HG02938 (cell line): Measurements from ENCODE around the gene LGALS14.
"Not testable (repeated sequence)": the region's sequence is repeated elsewhere in the genome, so short reads cannot be mapped to it uniquely, and the experiment has no call there.

Experiments
- ATAC-seq: cut with Tn5 transposase; IDR thresholded peaks from one replicate; pipeline ENCODE4 v1.9.1; 2021; ENCODE audit warnings: mild to moderate bottlenecking, moderate library complexity; ENCODE audit not compliant: unreplicated experiment

The LGALS14 gene, protein sequence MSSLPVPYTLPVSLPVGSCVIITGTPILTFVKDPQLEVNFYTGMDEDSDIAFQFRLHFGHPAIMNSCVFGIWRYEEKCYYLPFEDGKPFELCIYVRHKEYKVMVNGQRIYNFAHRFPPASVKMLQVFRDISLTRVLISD

DNA sequence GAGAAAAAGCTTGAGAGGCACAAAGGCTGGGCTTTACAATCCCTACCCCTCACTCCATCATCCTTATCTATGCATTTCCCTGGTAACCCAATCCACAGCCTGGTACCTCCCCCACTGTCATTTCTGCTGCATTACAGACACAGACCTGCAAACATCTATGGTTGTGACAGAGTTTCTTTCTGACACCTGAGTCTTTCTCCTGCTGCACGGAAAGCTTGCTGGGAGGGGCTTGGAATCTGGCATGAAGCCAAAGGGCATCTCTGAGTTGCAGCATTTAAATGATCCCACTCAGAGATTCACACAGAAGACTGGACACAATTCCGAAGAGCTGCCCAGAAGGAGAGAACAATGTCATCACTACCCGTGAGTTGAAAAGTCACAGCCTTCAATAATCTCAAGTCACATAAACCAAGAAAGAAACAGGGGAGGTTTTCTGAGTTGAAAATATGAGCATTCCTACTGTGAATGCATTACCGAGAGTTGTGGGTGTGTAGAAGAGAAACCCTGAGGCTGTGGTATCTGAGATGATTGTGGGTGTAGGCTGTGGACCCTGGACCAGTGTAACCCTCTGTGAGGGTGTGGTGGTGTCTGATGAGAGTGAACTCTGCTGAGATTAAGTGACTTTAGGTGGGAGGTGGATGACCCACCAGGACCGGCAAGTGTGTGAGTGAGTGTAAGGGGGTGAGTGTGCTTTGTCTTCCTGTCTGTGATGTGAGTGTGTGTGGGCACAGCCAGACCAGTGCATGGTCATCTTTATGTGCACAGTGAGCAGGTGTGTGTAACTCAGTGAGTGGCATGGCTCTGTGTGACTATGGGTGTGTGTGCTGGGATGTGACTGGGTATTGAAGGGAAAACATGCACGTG is at the start of gene LGALS14:
LGALS14 (plus strand) TSS at position 301 of the 864 bp plus-strand sequence; CDS start at position 349, 48 bp downstream.
- no peak for ATAC-seq

DNA sequence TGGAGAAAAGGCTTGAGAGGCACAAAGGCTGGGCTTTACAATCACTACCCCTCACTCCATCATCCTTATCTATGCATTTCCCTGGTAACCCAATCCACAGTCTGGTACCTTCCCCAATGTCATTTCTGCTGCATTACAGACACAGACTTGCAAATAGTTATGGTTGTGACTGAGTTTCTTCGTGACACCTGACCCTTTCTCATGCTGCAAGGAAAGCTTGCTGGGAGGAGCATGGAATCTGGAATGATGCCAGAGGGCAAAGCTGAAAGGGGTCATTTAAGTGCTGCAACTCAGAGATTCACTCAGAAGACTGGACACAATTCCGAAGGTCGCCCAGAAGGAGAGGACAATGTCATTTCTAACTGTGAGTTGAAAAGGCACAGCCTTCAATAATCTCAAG is 48.7 kb upstream of the LGALS14 start, which contains the start of gene LGALS16:
LGALS16 (plus strand) TSS at position 301 of the 400 bp plus-strand sequence; CDS start at position 350, 49 bp downstream.
- no peak for ATAC-seq

DNA sequence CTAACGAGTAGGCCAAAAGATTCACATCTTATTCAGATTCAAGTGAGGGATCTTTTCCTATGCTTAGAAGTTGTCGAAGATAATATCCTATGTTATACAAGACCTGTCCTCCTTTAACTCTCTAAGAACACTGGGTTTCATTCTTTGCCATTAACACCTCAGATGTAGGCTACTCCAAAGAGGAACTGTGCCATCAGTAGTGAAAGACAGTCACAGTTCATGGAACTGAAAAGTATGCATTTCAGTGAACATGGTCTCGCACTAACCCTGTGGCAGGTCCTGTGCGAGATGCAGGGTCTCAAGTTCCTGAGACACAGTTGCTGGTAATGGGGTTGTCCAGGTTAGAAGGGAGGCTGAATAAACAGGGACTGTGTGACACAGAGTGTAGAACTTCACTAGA is 44.5 kb upstream of the LGALS14 start:
- no peak for ATAC-seq

DNA sequence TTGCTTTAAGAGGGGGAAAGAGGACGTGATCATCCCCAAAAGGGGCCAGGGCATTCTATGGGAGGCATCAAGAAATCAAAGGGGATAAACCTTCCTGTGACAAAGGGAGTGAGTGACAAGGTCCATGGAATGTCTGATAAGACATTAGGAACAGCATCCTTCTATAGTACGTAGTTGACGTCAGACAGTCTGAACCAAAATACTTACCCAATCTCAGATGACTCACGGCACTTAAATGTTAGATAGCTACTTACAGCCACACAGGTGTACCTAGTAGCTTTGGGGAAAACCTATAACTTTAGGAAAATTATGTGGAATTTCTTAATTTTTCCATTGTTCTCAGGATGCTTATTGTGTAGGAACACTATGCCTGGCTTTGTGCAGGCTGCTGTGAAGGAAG is 43.6 kb upstream of the LGALS14 start:
- ATAC-seq = no peak

DNA sequence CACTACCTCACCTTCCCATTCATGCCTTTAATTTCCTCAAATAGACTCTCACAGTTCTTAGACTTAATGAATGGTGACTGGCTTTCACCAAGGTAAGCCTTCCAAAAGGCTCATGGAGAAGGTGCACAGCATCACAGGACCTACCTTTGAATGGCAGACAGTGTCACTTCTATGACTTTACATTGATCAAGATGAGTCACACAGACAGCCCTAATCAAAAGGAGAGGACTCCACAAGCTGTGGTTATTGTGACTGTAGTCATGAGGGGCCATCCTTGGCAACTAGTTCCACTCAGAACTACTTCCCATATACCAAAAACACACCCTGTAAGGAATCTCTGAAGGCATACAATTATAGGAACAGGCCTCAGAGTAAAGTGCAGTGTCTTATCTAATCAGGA is 42.7 kb upstream of the LGALS14 start:
- no peak for ATAC-seq

DNA sequence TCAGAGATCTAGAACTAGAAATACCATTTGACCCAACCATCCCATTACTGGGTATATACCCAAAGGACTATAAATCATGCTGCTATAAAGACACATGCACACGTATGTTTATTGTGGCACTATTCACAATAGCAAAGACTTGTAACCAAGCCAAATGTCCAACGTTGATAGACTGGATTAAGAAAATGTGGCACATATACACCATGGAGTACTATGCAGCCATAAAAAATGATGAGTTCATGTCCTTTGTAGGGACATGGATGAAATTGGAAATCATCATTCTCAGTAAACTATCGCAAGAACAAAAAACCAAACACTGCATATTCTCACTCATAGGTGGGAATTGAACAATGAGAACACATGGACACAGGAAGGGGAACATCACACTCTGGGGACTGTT is 34.4 kb upstream of the LGALS14 start:
- not testable (repeated sequence) for ATAC-seq

DNA sequence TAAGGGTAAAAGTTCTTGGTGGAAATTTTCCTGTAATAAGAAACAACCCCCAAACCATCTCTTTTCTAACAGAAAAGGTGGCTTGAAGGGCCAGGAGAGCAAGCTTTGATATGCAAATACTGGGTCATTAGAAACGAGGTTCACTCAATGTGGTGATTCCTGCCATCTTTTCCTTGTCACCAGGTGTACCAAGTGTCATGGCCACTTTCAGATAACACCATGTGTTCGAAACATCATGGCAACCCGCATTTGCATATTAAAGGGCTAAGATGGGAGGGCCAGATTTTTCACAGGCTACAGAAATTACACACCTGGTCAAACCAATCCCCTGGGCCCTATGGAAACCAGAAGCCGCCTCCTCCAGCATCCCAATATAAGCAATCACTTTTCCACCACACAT is 33.3 kb upstream of the LGALS14 start:
- no peak for ATAC-seq

DNA sequence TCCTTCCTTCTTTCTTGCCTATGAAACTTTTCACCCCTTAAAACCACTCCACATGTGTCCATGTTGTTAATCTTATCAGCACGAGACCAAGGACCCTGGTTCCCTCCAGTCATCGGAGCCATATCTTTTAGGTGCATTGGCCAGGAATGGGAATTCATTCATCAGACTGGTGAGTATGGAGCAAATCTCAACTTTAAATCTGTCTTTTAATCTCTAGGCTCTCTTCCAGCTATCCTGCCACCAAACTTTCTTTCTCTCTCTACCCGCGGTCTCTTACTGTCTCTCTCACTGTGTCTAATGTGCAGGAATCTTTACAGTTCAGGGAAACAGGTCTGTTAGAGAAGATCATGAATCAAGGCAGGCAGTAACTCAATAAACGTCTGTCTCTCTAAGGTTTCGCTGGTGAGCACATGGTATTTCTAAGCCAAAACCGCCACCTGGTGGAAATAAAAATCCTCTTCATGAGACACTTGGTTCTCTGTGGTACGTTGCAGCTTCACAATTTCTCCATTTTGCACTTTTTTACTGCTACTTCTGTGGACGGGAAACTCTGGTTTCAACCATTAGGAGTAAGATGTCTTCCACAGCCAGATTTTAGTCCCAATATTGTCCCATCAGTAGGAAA is 32.4 kb upstream of the LGALS14 start:
- ATAC-seq = no peak

DNA sequence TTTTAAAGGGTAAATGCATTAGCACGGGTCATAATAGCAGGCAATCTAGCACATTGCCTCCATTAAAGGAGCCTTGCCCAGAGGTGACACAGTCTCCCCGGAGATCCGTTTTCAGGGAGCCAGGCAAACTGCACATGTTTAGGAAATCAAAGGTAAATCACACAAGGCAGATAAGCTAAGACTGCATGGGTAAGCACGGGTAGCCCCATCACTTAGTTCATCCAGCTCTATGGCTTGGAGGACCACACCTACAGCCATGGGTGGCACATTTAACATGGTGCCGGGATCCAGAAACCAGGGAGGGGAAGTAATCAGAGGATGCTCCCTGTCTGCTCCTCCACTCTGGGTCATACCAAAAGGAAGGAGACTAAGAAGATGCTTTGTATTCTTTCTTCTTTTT is 31.8 kb upstream of the LGALS14 start:
- no peak for ATAC-seq

DNA sequence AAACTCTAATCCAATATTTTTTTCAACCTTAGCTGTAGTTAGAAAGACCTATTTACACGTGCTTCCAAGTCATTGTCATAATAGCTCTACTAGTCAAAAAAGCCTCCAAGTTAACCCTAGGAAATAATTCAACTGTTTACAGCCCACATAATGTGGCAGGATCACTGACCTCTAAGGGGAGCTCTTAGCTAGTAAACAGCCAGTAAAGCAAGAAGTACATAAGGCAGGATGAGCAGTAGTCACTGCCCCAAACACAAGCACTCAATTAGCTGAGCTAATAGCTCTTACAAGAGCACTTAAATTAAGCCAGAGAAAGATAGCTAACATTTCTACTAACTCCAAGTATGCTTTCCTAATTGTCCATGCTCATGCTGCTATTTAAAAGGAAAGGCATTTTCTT is 30.4 kb upstream of the LGALS14 start:
- ATAC-seq = not testable (repeated sequence)

DNA sequence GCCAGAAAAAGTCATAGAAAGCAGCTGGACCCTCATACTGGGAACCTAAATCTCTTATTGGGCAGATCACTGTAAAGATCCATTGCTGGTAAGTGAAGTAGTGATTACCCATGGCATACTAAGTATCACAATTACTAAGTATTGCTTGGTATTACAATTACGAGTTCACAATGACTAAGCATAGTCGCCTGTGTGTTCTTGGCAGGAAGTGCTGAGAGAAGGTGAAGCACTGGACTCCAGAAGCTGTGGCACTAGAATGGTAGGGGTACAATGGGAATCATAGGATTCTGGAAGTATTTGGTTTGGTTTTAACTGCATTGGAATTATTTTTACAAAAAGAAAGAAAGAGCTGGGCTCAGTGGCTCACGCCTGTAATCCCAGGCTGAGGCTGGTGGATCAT is 28.3 kb upstream of the LGALS14 start:
- ATAC-seq = no peak

DNA sequence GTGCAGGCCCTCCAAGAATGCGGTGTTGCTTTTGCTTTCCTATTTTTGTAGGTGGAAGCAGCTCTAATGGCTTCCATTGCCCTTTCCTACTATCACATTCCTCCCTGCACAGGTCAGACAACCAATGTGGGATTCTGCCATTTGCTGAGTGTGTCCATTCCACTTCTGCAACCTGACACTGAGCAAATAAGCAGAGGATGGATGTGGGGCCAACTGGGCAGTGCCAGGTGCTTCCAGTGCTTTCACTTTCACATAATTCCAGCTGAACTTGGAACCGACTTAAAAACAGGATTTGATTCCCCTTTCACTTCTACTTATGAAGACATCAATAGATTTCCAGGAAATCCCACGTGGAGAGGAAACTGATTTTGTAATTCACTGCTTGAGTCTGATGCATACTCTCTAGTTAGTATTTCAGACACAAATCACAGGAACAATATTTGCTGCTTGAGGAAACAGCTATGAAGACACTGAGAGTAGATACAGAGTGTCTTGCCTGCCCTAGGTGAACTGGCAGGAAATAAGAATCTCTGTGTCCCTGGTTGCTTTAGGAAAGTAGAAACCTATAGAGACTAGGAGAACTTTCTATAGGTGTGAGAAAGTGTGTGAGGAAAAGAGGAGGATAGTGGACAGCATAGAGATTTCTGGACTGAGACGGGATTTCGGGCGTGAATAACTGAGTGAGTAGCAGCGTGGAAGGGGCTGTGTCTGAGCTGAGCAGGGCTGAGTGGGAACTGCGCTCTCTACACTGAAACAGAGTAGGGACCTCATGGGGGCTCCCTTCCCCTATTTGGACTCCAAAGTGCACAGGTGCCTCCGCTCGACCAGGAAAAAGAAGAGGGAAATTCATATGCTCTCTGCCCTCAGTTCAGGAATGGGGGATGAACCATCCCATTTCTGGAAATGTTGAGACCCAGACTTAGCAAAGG is 26.1 kb upstream of the LGALS14 start:
- ATAC-seq = no peak

DNA sequence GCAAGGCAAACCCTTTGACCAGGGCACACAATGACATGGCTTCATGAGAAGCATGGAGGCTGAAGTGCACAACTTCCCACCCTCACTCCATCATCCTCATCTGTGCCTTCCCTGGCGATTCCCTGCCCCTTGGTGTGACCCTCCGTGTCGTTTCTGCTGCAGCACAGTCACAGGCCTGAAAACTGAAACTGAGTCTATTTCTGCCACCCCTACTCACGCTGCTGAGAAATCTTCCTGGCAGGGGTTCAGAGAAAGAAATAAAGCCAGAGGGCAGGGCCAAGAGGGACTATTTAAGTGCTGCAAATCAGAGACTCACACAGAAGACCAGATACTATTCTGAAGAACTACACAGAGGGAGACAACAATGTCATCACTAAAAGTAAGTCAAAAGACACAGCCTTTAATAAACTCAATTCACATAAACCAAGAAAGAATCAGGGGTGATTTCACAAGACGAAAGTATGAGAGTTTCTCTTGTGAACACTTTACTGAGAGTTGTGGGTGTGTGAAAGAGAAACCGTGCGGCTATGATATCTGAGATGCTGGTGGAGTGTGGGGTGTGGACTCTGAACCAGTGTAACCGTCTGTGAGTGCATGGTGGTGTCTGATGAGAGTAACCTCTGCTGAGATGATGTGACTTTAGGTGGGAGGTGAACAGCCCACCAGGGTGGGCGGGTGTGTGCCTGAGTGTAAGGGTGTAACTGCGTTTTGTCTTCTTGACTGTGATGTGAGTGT is 25.1 kb upstream of the LGALS14 start:
- ATAC-seq = peak; percentile 71

DNA sequence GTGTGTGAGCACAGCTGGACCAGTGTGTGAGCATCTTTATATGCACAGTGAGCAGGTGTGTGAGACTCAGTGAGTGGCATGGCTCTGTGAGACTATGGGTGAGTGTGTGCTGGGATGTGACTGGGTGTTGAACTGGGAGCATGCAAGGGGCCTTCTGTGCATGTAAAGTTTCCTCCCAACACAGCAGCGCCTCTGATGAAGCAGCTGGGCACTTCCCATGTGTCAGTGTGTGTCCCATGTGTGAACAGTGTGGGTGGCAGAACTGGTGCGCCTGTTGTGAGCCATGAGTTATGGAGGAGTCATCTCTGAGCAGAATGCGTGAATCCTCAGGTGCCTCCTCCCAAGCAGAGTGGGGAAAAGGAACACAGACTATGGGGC is 24.5 kb upstream of the LGALS14 start:
- ATAC-seq = peak; percentile 9

DNA sequence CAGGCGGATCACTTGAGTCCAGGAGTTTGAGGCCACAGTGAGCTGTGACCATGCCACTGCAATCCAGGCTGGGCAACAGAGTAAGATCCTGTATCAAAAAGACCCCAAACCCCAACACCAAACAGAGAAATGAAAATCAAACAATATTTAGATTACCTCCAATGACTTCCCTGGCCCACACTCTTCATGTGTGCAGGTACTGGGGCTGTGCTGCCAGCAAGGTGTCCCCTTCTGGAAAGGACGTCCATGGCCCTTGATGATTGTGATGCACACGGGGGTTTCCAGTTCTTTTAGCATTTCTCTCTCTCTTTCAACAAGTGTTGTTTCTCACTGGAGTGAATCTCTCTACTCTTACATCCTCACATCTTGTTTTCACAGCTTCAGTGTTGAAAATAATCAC is 23.7 kb upstream of the LGALS14 start:
- no peak for ATAC-seq

DNA sequence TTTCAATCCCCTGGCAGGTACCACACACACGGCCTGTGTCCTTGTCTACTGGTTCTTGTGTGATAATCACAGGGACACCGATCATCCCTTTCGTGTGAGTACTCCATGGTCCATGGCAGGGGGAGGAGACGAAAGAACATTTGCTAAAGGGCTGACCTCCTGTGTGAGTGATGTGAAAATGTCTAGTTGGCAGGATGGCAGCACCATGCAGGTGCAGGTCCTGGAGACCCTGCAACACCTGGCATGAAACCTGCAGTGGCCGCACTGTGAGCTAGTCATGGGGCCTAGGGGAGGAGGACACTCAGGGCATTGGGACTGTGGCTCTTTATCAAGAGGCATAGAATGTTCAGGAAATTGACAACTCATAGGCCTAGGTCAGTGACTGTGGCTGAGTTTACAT is 22.9 kb upstream of the LGALS14 start:
- no peak for ATAC-seq

DNA sequence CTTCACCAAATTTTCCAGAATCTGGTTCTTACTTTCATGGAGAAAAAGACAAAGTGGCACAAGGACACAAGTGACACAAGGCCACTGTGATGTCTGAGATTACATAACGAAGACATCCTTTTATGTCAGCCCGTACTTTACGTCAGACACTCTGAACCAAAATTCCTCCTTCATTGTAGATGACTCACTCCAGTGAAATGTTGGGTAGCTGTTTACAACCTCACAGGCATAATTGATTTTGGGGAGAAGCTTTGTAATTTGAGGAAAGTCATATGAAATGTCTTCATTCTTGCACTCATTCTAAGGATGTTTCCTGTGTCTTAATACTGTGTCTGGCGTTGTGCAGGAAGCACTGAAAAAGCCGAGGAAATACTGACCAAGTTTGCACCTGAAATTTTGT is 20.0 kb upstream of the LGALS14 start:
- no peak for ATAC-seq

DNA sequence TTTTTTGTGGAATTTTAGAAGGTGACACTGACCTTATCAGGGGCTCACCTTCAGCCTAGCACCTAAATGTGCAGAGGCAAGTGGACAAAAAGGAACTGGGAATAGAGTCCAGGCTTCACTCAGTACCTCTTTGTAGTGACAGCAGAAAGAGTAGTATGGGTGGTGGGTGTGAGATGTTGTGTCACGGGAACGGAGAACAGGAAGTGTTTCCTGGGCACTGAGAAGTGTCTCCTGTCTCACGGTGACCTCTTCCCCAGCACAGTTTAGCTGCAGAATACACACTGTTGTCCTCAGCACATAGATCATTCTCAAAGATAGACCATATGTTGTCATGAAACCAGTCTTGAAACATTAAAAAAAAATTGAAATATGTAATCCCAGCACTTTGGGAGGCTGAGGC is 17.5 kb upstream of the LGALS14 start:
- no peak for ATAC-seq

DNA sequence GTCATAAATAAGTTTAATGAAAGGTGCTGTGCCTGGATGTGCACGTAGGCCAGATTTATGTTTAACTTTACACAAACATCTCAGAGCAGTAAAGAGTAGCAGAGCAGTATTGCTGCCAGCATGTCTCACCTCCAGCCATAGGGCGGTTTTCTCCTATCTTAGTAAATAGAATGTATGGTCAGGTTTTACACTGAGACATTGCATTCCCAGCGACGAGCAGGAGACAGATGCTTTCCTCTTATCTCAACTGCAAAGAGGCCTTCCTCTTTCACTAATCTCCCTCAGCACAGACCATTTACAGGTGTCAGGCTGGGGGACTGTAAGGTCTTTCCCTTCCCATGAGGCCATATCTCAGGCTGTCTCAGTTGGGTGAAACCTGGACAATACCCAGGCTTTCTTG is 15.6 kb upstream of the LGALS14 start:
- ATAC-seq = not testable (repeated sequence)

DNA sequence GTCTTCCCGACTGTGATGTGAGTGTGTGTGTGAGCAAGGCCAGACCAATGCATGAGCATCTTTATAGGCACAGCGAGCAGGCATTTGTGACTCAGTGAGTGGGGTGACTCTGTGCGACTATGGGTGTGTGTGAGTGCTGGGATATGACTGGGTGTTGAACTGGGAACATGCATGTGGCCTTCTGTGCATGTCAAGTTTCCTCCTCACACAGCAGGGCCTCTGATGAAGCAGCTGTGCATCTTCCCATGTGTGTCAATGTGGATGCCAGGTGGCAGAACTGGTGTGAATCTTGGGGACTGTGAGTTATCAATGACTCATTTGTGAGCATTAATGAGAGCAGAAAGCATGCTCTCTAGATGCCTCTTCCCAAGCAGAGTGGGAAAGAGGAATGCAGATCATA is 12.1 kb upstream of the LGALS14 start:
- ATAC-seq = no peak
